Measurements from ENCODE around the gene CD8B. TPM values are rescaled to one million over a fixed set of nuclear protein-coding genes. Genes with fewer than 3 reads are reported as not detected.
A peak's percentile ranks its signal among the peaks of the same experiment; 100 is the strongest.

The CD8B gene
- total and polyA plus RNA-seq, 2 of the 13 experiments (the other 11 are each of a cell fraction or from before 2014, with no cell fraction given) = 0.04 TPM; not detected in 1

DNA sequence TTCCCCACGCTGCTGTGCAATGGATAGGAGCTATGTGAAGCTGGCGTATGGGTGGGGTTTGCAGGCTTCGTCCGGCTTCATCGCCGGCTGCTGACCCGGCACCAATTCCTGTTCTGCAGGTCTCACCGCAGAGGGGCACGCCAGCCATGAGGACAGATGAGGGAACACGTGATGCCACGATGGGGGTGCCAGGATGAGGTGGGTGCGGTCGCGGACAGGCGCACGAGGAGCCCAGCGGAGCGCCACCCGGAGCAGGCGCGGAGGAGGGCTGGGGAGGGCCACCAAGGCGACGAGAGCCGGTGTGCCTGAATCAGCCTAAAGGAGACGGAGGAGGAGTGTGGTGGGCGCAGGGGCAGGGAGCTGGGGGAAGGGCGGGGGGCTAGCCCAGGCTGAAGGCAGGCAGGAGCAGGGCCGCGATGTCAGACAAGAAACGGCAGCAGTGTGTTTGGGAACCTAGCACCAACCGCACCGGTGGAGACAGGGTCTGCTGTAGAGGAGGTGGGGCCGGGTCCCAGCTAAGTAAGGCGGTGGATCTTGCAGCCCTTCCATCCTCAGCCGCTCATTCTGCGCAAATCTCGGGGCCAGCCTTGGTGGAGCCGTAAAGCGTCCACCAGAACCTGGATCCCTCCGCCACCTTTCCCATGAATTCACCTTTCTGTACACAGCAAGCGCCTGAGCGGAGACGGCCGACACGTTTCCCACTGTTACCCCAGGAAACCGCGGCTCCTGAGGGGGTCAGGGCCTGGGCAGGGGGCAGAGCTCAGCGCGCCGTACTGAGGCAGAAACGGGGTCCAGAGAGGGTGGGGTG lies 54.0 kb downstream of the CD8B start (continued):
- TF ChIP-seq, protein P1, sequence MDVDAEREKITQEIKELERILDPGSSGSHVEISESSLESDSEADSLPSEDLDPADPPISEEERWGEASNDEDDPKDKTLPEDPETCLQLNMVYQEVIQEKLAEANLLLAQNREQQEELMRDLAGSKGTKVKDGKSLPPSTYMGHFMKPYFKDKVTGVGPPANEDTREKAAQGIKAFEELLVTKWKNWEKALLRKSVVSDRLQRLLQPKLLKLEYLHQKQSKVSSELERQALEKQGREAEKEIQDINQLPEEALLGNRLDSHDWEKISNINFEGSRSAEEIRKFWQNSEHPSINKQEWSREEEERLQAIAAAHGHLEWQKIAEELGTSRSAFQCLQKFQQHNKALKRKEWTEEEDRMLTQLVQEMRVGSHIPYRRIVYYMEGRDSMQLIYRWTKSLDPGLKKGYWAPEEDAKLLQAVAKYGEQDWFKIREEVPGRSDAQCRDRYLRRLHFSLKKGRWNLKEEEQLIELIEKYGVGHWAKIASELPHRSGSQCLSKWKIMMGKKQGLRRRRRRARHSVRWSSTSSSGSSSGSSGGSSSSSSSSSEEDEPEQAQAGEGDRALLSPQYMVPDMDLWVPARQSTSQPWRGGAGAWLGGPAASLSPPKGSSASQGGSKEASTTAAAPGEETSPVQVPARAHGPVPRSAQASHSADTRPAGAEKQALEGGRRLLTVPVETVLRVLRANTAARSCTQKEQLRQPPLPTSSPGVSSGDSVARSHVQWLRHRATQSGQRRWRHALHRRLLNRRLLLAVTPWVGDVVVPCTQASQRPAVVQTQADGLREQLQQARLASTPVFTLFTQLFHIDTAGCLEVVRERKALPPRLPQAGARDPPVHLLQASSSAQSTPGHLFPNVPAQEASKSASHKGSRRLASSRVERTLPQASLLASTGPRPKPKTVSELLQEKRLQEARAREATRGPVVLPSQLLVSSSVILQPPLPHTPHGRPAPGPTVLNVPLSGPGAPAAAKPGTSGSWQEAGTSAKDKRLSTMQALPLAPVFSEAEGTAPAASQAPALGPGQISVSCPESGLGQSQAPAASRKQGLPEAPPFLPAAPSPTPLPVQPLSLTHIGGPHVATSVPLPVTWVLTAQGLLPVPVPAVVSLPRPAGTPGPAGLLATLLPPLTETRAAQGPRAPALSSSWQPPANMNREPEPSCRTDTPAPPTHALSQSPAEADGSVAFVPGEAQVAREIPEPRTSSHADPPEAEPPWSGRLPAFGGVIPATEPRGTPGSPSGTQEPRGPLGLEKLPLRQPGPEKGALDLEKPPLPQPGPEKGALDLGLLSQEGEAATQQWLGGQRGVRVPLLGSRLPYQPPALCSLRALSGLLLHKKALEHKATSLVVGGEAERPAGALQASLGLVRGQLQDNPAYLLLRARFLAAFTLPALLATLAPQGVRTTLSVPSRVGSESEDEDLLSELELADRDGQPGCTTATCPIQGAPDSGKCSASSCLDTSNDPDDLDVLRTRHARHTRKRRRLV (CRISPR knock-in tag; IDR thresholded peaks at IDR 0.05) = peak; percentile 52; the same call in 1 of the 2 replicates
- TF ChIP-seq, protein P2, sequence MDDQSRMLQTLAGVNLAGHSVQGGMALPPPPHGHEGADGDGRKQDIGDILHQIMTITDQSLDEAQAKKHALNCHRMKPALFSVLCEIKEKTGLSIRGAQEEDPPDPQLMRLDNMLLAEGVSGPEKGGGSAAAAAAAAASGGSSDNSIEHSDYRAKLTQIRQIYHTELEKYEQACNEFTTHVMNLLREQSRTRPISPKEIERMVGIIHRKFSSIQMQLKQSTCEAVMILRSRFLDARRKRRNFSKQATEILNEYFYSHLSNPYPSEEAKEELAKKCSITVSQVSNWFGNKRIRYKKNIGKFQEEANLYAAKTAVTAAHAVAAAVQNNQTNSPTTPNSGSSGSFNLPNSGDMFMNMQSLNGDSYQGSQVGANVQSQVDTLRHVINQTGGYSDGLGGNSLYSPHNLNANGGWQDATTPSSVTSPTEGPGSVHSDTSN (CRISPR knock-in tag; IDR thresholded peaks at IDR 0.05; ENCODE audit: borderline replicate concordance) = no peak
- TF ChIP-seq ZKSCAN1 (IDR thresholded peaks at IDR 0.05; ENCODE audit: low read length) (no peak), RARG (CRISPR knock-in tag; IDR thresholded peaks at IDR 0.05; ENCODE audit: low read depth) (no peak), ZNF709 (CRISPR knock-in tag; IDR thresholded peaks at IDR 0.05) (no peak), ZNF296 (CRISPR knock-in tag; conservative IDR thresholded peaks at IDR 0.05) (no peak), ZNF317 (CRISPR knock-in tag; IDR thresholded peaks at IDR 0.05) (peak; percentile 29; the same call in 1 of the 2 replicates), HNF4A (CRISPR knock-in tag; IDR thresholded peaks at IDR 0.05) (no peak), MED13 (CRISPR knock-in tag; IDR thresholded peaks at IDR 0.05) (no peak), ZNF788 (CRISPR knock-in tag; IDR thresholded peaks at IDR 0.05; ENCODE audit: borderline replicate concordance) (no peak), TRIM24 (CRISPR knock-in tag; IDR thresholded peaks at IDR 0.05) (no peak), NFYC (CRISPR knock-in tag; IDR thresholded peaks at IDR 0.05) (no peak), THAP11 (CRISPR knock-in tag; IDR thresholded peaks at IDR 0.05) (no peak), ZNF17 (CRISPR knock-in tag; IDR thresholded peaks at IDR 0.05) (no peak), MTA1 (CRISPR knock-in tag; IDR thresholded peaks at IDR 0.05; ENCODE audit: borderline replicate concordance) (0 out of 2 replicates have a peak, but pooled peaks have one; percentile 44), ZNF713 (CRISPR knock-in tag; IDR thresholded peaks at IDR 0.05) (no peak)
- TF ChIP-seq, protein P3, sequence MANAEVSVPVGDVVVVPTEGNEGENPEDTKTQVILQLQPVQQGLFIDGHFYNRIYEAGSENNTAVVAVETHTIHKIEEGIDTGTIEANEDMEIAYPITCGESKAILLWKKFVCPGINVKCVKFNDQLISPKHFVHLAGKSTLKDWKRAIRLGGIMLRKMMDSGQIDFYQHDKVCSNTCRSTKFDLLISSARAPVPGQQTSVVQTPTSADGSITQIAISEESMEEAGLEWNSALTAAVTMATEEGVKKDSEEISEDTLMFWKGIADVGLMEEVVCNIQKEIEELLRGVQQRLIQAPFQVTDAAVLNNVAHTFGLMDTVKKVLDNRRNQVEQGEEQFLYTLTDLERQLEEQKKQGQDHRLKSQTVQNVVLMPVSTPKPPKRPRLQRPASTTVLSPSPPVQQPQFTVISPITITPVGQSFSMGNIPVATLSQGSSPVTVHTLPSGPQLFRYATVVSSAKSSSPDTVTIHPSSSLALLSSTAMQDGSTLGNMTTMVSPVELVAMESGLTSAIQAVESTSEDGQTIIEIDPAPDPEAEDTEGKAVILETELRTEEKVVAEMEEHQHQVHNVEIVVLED (CRISPR knock-in tag; IDR thresholded peaks at IDR 0.05; ENCODE audit: borderline replicate concordance) = no peak
- TF ChIP-seq, protein P4, sequence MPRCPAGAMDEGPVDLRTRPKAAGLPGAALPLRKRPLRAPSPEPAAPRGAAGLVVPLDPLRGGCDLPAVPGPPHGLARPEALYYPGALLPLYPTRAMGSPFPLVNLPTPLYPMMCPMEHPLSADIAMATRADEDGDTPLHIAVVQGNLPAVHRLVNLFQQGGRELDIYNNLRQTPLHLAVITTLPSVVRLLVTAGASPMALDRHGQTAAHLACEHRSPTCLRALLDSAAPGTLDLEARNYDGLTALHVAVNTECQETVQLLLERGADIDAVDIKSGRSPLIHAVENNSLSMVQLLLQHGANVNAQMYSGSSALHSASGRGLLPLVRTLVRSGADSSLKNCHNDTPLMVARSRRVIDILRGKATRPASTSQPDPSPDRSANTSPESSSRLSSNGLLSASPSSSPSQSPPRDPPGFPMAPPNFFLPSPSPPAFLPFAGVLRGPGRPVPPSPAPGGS (CRISPR knock-in tag; IDR thresholded peaks at IDR 0.05) = no peak; the same call in none of the 2 replicates
- TF ChIP-seq, protein P5, sequence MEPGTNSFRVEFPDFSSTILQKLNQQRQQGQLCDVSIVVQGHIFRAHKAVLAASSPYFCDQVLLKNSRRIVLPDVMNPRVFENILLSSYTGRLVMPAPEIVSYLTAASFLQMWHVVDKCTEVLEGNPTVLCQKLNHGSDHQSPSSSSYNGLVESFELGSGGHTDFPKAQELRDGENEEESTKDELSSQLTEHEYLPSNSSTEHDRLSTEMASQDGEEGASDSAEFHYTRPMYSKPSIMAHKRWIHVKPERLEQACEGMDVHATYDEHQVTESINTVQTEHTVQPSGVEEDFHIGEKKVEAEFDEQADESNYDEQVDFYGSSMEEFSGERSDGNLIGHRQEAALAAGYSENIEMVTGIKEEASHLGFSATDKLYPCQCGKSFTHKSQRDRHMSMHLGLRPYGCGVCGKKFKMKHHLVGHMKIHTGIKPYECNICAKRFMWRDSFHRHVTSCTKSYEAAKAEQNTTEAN (CRISPR knock-in tag; conservative IDR thresholded peaks at IDR 0.05) = no peak
